ENCODE results near the gene JAG2.

JAG2 gene

GRCh38 chr14:105168496-105168978 lies at the start of gene JAG2:
JAG2 (minus strand) TSS chr14:105168776; CDS start chr14:105168420, 356 bp downstream.
- DNase-seq: peak; percentile 39
- in situ Hi-C loops (cut with HindIII; ENCODE audit: low pct_ligation_motif_present, low pct_unique_long_range_greater_than_20kb, low sequenced_read_pairs): no loop called here

GRCh38 chr14:105217774-105218173 lies 49.2 kb upstream of the JAG2 start:
- in situ Hi-C loops (cut with HindIII; ENCODE audit: low pct_ligation_motif_present, low pct_unique_long_range_greater_than_20kb, low sequenced_read_pairs): no loop called here
- no peak for DNase-seq

- DNase-seq: no peak
- in situ Hi-C loops (cut with HindIII; ENCODE audit: low pct_ligation_motif_present, low pct_unique_long_range_greater_than_20kb, low sequenced_read_pairs): no loop called here
These were observed 48.1 kb upstream of the JAG2 start for GRCh38 chr14:105216490-105217247.

- in situ Hi-C loops (cut with HindIII; ENCODE audit: low pct_ligation_motif_present, low pct_unique_long_range_greater_than_20kb, low sequenced_read_pairs): no loop called here
- DNase-seq: no peak
These were observed 47.0 kb upstream of the JAG2 start for GRCh38 chr14:105215602-105216001.

- in situ Hi-C loops (cut with HindIII; ENCODE audit: low pct_ligation_motif_present, low pct_unique_long_range_greater_than_20kb, low sequenced_read_pairs): no loop called here
- no peak for DNase-seq
These were observed 45.8 kb upstream of the JAG2 start for GRCh38 chr14:105214324-105214915.

- no peak for DNase-seq
- in situ Hi-C loops (cut with HindIII; ENCODE audit: low pct_ligation_motif_present, low pct_unique_long_range_greater_than_20kb, low sequenced_read_pairs): no loop called here
These were observed 44.8 kb upstream of the JAG2 start for GRCh38 chr14:105213361-105213760.

- DNase-seq: no peak
- in situ Hi-C loops (cut with HindIII; ENCODE audit: low pct_ligation_motif_present, low pct_unique_long_range_greater_than_20kb, low sequenced_read_pairs): no loop called here
These were observed 44.1 kb upstream of the JAG2 start for GRCh38 chr14:105212541-105213300.

- no peak for DNase-seq
- in situ Hi-C loops (cut with HindIII; ENCODE audit: low pct_ligation_motif_present, low pct_unique_long_range_greater_than_20kb, low sequenced_read_pairs): no loop called here
These were observed 43.1 kb upstream of the JAG2 start for GRCh38 chr14:105211758-105212089.

GRCh38 chr14:105211086-105211757 lies 42.6 kb upstream of the JAG2 start:
- in situ Hi-C loops (cut with HindIII; ENCODE audit: low pct_ligation_motif_present, low pct_unique_long_range_greater_than_20kb, low sequenced_read_pairs): no loop called here
- no peak for DNase-seq

- DNase-seq: no peak
- in situ Hi-C loops (cut with HindIII; ENCODE audit: low pct_ligation_motif_present, low pct_unique_long_range_greater_than_20kb, low sequenced_read_pairs): no loop called here
These were observed 41.9 kb upstream of the JAG2 start for GRCh38 chr14:105210266-105211025.

- in situ Hi-C loops (cut with HindIII; ENCODE audit: low pct_ligation_motif_present, low pct_unique_long_range_greater_than_20kb, low sequenced_read_pairs): no loop called here
- no peak for DNase-seq
These were observed 41.1 kb upstream of the JAG2 start for GRCh38 chr14:105209646-105210045.

GRCh38 chr14:105209091-105209490 lies 40.5 kb upstream of the JAG2 start:
- DNase-seq: no peak
- in situ Hi-C loops (cut with HindIII; ENCODE audit: low pct_ligation_motif_present, low pct_unique_long_range_greater_than_20kb, low sequenced_read_pairs): no loop called here

- no peak for DNase-seq
- in situ Hi-C loops (cut with HindIII; ENCODE audit: low pct_ligation_motif_present, low pct_unique_long_range_greater_than_20kb, low sequenced_read_pairs): no loop called here
These were observed 40.1 kb upstream of the JAG2 start for GRCh38 chr14:105208738-105209075.

GRCh38 chr14:105207996-105208737 lies 39.6 kb upstream of the JAG2 start:
- DNase-seq: no peak
- in situ Hi-C loops (cut with HindIII; ENCODE audit: low pct_ligation_motif_present, low pct_unique_long_range_greater_than_20kb, low sequenced_read_pairs): no loop called here

- DNase-seq: no peak
- in situ Hi-C loops (cut with HindIII; ENCODE audit: low pct_ligation_motif_present, low pct_unique_long_range_greater_than_20kb, low sequenced_read_pairs): no loop called here
These were observed 38.9 kb upstream of the JAG2 start for GRCh38 chr14:105207460-105207901.

- no peak for DNase-seq
- in situ Hi-C loops (cut with HindIII; ENCODE audit: low pct_ligation_motif_present, low pct_unique_long_range_greater_than_20kb, low sequenced_read_pairs): no loop called here
These were observed 38.3 kb upstream of the JAG2 start for GRCh38 chr14:105206873-105207272.

GRCh38 chr14:105205673-105206208 lies 37.2 kb upstream of the JAG2 start:
- peak; percentile 16 for DNase-seq
- in situ Hi-C loops (cut with HindIII; ENCODE audit: low pct_ligation_motif_present, low pct_unique_long_range_greater_than_20kb, low sequenced_read_pairs): no loop called here
